HG03565 (cell line): Measurements from ENCODE around the gene CHIA.

ENCODE experiments used
- ATAC-seq: cut with Tn5 transposase; IDR thresholded peaks from one replicate; pipeline ENCODE4 v1.9.1; 2021; ENCODE audit warnings: mild to moderate bottlenecking, moderate library complexity; ENCODE audit not compliant: unreplicated experiment

The CHIA gene

GRCh38 chr1:111290630-111291029 is at the start of gene CHIA:
TSS of gene CHIA (plus strand) at chr1:111290851. CDS start at chr1:111310468, 19,617 bp downstream.
- ATAC-seq, result no peak

GRCh38 chr1:111241797-111242196 is 48.9 kb upstream of the CHIA start:
- no peak for ATAC-seq

GRCh38 chr1:111242805-111243523 is 47.7 kb upstream of the CHIA start:
- no peak for ATAC-seq

- ATAC-seq, result no peak
Observed at GRCh38 chr1:111247125-111247838, 43.4 kb upstream of the CHIA start.

GRCh38 chr1:111249960-111250359 is 40.7 kb upstream of the CHIA start:
- no peak for ATAC-seq

GRCh38 chr1:111251570-111251969 is 39.1 kb upstream of the CHIA start:
- ATAC-seq, result no peak

GRCh38 chr1:111252786-111253185 is 37.9 kb upstream of the CHIA start:
- no peak for ATAC-seq

- ATAC-seq, result no peak
Observed at GRCh38 chr1:111253876-111254275, 36.8 kb upstream of the CHIA start.

- ATAC-seq, result no peak
Observed at GRCh38 chr1:111256988-111257658, 33.5 kb upstream of the CHIA start.

- no peak for ATAC-seq
Observed at GRCh38 chr1:111267801-111268508, 22.7 kb upstream of the CHIA start.

GRCh38 chr1:111269825-111270406 is 20.7 kb upstream of the CHIA start:
- ATAC-seq, result no peak

- ATAC-seq, result no peak
Observed at GRCh38 chr1:111270771-111271463, 19.7 kb upstream of the CHIA start.

- no peak for ATAC-seq
Observed at GRCh38 chr1:111271464-111271801, 19.2 kb upstream of the CHIA start.

- no peak for ATAC-seq
Observed at GRCh38 chr1:111272081-111272480, 18.6 kb upstream of the CHIA start.

GRCh38 chr1:111274653-111275052 is 16.0 kb upstream of the CHIA start:
- no peak for ATAC-seq

GRCh38 chr1:111275079-111275478 is 15.6 kb upstream of the CHIA start:
- ATAC-seq, result no peak

GRCh38 chr1:111275780-111276433 is 14.7 kb upstream of the CHIA start:
- no peak for ATAC-seq

- no peak for ATAC-seq
Observed at GRCh38 chr1:111279144-111279543, 11.5 kb upstream of the CHIA start.

- no peak for ATAC-seq
Observed at GRCh38 chr1:111280267-111280666, 10.4 kb upstream of the CHIA start.

- ATAC-seq, result no peak
Observed at GRCh38 chr1:111281411-111281810, 9.2 kb upstream of the CHIA start.
